ENCODE measurements around the gene GTF2I.

Gene GTF2I

DNA sequence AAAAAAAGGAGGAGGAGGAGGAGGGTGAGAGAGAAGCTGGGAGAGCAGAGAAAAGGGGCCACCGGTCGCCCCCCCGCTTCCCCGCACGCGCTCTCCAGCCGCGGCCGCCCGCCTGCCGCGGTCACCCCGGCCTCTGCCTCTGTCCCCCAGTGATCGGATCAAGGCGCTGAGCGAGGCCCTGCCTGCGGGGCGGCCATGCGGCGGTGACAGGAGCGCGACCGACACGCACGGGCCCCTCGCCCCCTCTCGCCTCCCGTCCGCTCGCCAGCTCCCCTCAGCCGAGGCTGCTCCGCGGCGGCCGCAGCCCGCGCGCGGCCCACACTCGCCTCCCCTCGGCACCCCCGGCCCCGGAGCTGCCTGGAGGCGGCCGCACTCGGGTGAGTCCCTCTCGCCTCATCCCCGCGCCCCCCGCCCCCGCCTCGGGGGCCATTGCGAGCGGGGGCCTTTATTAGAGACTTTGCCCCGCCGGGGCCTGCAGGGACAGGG is at the start of gene GTF2I:
GTF2I (plus strand) TSS at position 27 of the 486 bp plus-strand sequence. CDS start 31,411 bp downstream, outside the sequence.
- TF ChIP-seq, protein P1, sequence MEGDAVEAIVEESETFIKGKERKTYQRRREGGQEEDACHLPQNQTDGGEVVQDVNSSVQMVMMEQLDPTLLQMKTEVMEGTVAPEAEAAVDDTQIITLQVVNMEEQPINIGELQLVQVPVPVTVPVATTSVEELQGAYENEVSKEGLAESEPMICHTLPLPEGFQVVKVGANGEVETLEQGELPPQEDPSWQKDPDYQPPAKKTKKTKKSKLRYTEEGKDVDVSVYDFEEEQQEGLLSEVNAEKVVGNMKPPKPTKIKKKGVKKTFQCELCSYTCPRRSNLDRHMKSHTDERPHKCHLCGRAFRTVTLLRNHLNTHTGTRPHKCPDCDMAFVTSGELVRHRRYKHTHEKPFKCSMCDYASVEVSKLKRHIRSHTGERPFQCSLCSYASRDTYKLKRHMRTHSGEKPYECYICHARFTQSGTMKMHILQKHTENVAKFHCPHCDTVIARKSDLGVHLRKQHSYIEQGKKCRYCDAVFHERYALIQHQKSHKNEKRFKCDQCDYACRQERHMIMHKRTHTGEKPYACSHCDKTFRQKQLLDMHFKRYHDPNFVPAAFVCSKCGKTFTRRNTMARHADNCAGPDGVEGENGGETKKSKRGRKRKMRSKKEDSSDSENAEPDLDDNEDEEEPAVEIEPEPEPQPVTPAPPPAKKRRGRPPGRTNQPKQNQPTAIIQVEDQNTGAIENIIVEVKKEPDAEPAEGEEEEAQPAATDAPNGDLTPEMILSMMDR (IDR thresholded peaks at IDR 0.05; ENCODE audit: insufficient read depth, low read depth, low read length, missing control alignments), result no peak
- DNase-seq (ENCODE audit: low read depth), result no peak
- peak within 1 kb of the TSS; percentile 98 for H3K4me3 ChIP-seq (ENCODE audit: low read depth, low read length)

DNA sequence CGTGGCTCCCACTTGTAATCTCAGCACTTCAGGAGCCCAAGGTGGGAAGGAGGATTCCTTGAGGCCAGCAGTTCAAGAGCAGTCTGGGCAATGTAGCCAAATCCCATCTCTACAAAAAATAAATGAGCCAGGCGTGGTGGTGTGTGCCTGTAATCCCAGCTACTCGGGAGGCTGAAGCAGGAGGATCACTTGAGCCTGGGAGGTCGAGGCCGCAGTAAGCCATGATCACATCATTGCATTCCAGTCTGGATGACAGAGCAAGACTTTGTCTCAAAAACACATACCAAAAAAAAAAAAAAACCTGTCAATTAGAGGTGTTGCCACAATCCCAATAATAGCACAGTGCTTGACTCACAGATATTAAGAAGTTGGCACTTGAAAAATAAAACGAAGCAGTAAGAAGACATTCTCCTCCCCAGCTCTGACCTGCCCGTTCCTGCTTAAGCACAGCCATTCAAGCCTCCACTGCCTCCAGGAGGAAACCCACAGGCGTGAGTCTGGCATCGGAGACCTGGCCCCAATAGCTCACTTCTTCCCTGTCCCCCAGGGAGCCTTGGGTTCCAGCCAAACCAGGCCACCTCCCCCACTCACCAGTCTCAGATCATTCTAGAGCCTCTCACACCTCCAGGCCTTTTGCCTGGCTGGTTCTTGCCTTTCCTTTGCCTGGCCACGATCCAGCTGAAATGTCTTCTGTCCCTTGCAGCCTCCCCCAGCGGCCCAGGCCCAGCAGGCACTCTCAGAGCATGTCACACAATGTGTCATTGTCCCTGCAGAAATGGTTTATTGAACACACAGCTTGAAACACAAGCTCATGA is 45.3 kb upstream of the GTF2I start:
- TF ChIP-seq, protein P1 (IDR thresholded peaks at IDR 0.05; ENCODE audit: insufficient read depth, low read depth, low read length, missing control alignments), result no peak
- no peak overlapping the region for H3K4me3 ChIP-seq (ENCODE audit: low read depth, low read length)
- DNase-seq (ENCODE audit: low read depth), result no peak

DNA sequence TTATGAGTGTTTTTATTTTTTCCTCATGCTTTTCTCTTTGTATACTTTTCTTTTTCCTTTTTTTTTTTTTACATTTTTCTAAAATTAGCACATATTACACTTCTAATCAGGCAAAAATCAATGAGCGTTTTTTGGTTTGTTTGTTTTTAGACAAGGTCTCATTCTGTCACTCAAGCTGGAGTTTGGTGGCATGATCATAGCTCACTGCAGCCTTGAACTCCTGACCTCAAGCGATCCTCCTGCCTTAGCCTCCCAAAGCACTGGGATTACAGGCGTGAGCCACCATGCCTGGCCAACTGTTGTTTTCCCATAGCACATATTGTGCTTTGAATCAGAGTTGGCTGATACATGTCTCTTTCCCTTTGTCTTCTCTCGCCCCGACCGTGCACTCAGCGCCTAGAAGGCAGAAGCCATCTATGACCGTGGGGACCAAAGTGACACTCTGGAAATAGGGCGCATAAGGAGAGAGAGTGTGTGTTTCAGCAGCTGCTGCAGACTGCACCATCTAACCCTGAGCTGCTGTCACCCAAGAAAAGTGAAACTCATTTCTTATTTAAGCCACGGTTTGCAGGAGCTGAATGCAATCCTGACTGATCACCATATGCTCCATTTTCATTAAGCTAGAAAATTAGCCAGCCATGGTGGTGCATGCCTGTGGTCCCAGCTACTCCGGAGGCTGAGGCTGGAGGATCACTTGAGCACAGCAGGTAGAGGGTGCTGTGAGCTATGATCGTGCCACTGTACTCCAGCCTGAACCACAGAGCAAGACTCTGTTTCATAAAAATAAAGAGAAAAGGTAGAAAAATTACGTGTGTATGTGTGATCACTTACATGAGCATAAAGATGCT is 41.4 kb upstream of the GTF2I start:
- TF ChIP-seq, protein P1 (IDR thresholded peaks at IDR 0.05; ENCODE audit: insufficient read depth, low read depth, low read length, missing control alignments), result no peak

DNA sequence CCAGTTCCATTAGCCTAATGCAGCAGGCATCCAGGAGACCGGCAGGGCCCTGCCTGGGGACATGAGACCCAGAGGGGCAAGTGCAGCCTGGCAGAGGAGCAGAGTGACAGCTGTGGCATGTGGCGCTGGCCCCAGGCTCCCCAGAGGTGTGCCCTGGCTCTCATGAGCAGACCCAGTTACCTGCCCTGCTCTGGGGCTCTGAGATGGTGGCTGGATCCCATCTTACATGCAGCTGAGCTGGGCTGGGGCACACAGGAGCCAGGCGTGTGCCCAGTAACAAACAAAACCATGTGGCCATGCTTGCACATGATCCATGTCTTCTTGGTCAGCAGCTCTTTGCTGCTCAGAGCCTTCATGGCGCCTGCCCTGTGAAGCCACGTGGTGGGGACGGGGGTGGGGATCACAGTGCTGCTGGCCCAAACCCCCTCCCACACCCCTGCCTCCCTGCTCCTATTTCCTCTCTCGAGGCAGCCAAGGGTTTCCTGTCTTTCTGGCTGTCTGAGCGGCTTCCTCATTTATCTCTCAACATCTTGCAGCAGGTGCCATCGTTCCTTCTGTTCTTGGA is 40.3 kb upstream of the GTF2I start:
- DNase-seq (ENCODE audit: low read depth), result peak; percentile 43
- TF ChIP-seq, protein P1 (IDR thresholded peaks at IDR 0.05; ENCODE audit: insufficient read depth, low read depth, low read length, missing control alignments), result no peak
- no peak overlapping the region for H3K4me3 ChIP-seq (ENCODE audit: low read depth, low read length)

More for the DNA sequence above, 41.4 kb upstream of the GTF2I start:
- no peak overlapping the region for H3K4me3 ChIP-seq (ENCODE audit: low read depth, low read length)
- DNase-seq (ENCODE audit: low read depth), result no peak

DNA sequence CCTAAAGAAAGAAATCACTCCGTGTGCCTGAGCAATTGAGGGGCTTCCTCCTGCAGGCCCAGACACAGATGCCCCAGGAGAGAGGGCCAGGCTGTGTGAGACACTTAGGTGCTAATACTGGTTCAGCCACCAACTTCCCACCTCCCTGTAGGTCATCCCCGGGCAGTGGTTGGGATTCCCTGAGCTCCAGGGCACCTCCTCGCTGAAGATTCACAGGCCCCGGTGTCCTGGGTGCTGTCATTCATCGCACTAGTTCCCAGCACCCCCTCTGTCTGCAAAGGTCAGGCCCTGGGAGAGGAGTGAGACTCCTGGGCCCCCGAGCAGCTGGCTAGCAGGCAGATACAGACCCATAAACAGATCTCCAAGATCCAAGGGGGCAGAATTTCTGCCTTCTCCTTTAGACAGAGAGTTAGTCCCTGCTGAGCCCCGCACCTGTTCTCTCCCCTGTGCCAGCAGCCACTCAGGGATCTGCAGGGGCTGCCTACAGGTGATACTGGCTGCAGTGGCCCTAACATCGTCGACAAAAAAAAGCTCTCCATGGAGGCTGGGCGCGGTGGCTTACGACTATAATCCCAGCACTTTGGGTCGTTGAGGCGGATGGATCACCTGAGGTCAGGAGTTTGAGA is 38.2 kb upstream of the GTF2I start:
- TF ChIP-seq, protein P1 (IDR thresholded peaks at IDR 0.05; ENCODE audit: insufficient read depth, low read depth, low read length, missing control alignments), result no peak
- no peak for DNase-seq (ENCODE audit: low read depth)
- H3K4me3 ChIP-seq (ENCODE audit: low read depth, low read length), result no peak overlapping the region

DNA sequence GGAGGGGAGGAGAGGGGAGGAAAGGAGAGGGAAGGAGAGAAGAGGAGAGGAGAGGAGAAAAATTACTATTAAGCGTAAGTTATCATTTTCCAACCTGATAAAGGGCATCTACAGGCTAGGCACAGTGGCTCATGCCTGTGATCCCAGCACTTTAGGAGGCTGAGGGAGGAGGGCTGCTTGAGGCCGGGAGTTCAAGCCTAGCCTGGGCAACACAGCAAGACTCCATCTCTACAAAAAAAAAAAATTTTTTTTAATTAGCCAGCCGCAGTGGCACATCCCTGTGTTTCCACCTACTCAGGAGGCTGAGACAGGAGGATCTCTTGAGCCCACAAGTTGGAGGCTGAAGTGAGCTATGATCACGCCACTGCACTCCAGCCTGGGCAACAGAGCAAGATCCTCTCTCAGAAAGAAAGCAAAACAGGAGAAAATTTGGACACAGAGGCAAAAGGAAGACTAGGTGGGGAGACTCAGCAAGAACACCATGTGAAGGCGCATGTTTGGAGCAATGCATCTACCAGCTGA is 35.2 kb upstream of the GTF2I start:
- TF ChIP-seq, protein P1 (IDR thresholded peaks at IDR 0.05; ENCODE audit: insufficient read depth, low read depth, low read length, missing control alignments), result no peak
- no peak for DNase-seq (ENCODE audit: low read depth)

More for the DNA sequence above, 35.2 kb upstream of the GTF2I start:
- no peak overlapping the region for H3K4me3 ChIP-seq (ENCODE audit: low read depth, low read length)
